ENCODE results near the gene TAOK2. TPM values are rescaled to one million over a fixed set of nuclear protein-coding genes. Genes with fewer than 3 reads are reported as not detected.

TAOK2 gene
- total and polyA plus RNA-seq, 2 of the 13 experiments (the other 11 are each of a cell fraction or from before 2014, with no cell fraction given), result 17.4 to 43.2 TPM

- TF ChIP-seq IRF9 (CRISPR knock-in tag; IDR thresholded peaks at IDR 0.05; ENCODE audit: borderline replicate concordance) (peak; percentile 74; the same call in 1 of the 2 replicates), MED8 (CRISPR knock-in tag; IDR thresholded peaks at IDR 0.05; ENCODE audit: insufficient replicate concordance) (peak; percentile 76), WIZ (CRISPR knock-in tag; IDR thresholded peaks at IDR 0.05) (no peak), ZNF556 (CRISPR knock-in tag; IDR thresholded peaks at IDR 0.05; ENCODE audit: borderline replicate concordance) (peak; percentile 83), FOXA1 (IDR thresholded peaks at IDR 0.05) (no peak), FOXA1 (CRISPR knock-in tag; IDR thresholded peaks at IDR 0.05) (peak; percentile 50), MXD3 (CRISPR knock-in tag; IDR thresholded peaks at IDR 0.05) (peak; percentile 94; the same call in 1 of the 2 replicates), TEAD2 (CRISPR knock-in tag; IDR thresholded peaks at IDR 0.05) (no peak), ZNF12 (CRISPR knock-in tag; IDR thresholded peaks at IDR 0.05) (peak; percentile 54; the same call in 1 of the 2 replicates), PHB2 (IDR thresholded peaks at IDR 0.05; ENCODE audit: partially characterized antibody) (no peak), YY1 (IDR thresholded peaks at IDR 0.05; ENCODE audit: insufficient read depth, insufficient replicate concordance, low read depth, low read length) (peak; percentile 98), ZMYM4 (CRISPR knock-in tag; IDR thresholded peaks at IDR 0.05) (peak; percentile 55), HOXA9 (CRISPR knock-in tag; IDR thresholded peaks at IDR 0.05; ENCODE audit: borderline replicate concordance) (no peak), HIC2 (CRISPR knock-in tag; IDR thresholded peaks at IDR 0.05; ENCODE audit: low read depth) (peak; percentile 53; the same call in 1 of the 2 replicates), ZSCAN9 (CRISPR knock-in tag; IDR thresholded peaks at IDR 0.05; ENCODE audit: borderline replicate concordance) (peak; percentile 93), RFX5 (IDR thresholded peaks at IDR 0.05; ENCODE audit: low read depth, low read length) (no peak; the same call in 1 of the 2 replicates), RFX3 (CRISPR knock-in tag; IDR thresholded peaks at IDR 0.05) (no peak), FOXP4 (CRISPR knock-in tag; IDR thresholded peaks at IDR 0.05) (peak; percentile 61)
These were observed 22.5 kb downstream of the TAOK2 start, which contains the start of gene INO80E (continued) for GRCh38 chr16:29995911-29996765.

All from HepG2 (cell line).